Colonic mucosa (tissue), 4 donors: ENCODE measurements around the gene SEC24B. TPM values are rescaled to one million over a fixed set of nuclear protein-coding genes. Genes with fewer than 3 reads are reported as not detected.
"Not testable (repeated sequence)": the region's sequence is repeated elsewhere in the genome, so short reads cannot be mapped to it uniquely, and the experiment has no call there.

Source experiments
- DNase-seq: peaks from one replicate; pipeline ENCODE4 v3.0.0-alpha.2; 2020
- H3K27ac ChIP-seq: fragments of 200-600 bp; one replicate; pipeline ENCODE4 v1.8.0; 2021
- H3K27me3 ChIP-seq: fragments of 200-600 bp; one replicate; pipeline ENCODE4 v1.8.0; 2021
- H3K36me3 ChIP-seq: fragments of 200-600 bp; one replicate; pipeline ENCODE4 v1.8.0; 2021
- H3K4me1 ChIP-seq: fragments of 200-600 bp; one replicate; pipeline ENCODE4 v1.8.0; 2021; ENCODE audit warnings: mild to moderate bottlenecking
- H3K4me3 ChIP-seq: fragments of 200-600 bp; one replicate; pipeline ENCODE4 v1.8.0; 2021
- H3K9ac ChIP-seq, 2 donors: one replicate each; pipeline ENCODE4 v1.7.0; 2013; ENCODE audit warnings: control low read depth in 2 of 2, low read depth in 2 of 2, low read length in 2 of 2
- H3K9me3 ChIP-seq: fragments of 200-600 bp; one replicate; pipeline ENCODE4 v1.8.0; 2021
- intact Hi-C: fragments of 100-400 bp; cut with DNase I; formaldehyde crosslinking; loops from one replicate; pipeline ENCODE4 v1.14.1; 2022
- total RNA-seq, 2 donors: library from RNA; stranded (reverse); fragmentation: NEBNext Ultra II Directional in 1 of 2; extraction: Animal tissue kit (Norgen Biotek cat#: 25700) in 1 of 2; gene quantifications; one replicate each; pipeline ENCODE4 v1.2.1, GENCODE V29; 2021
- TF ChIP-seq, protein P1 (sequence below): fragments of 200-600 bp; IDR thresholded peaks from one replicate; pipeline ENCODE4 v1.8.0; 2022; ENCODE audit warnings: antibody characterized with exemption, mild to moderate bottlenecking
- donor health status: healthy.
- donor health status: DM: no; HTN: no; CAD: no.
- donor health status: DM: no; HTN: no; CAD: no.

SEC24B gene
- total RNA-seq, 2 donors from 2014 or later, result 26.5 to 39.5 TPM

DNA sequence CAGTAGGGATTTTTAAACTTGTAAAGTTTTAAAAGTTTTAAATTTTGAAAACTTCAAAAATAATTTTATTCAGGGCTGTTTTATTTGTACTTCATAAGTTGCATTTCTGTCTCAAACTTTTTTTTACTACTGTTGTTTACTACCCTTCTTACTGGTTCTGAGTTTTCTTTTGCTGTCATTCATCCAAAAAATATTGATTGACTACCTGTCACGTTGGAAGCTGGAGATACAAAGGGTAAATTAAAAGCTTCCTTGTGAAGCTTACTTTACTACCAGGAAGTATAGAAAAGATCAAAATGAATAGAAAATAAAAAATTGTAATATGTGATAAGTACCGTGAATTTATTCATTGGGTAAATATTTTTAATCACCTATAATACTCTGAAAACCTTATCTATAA, 77.1 kb downstream of the SEC24B start:
- DNase-seq, result no peak
- H3K27ac ChIP-seq, result no peak overlapping the region
- H3K9me3 ChIP-seq, result no peaks in the 10 kb centered on the region
- intact Hi-C loops, result no loop called here
- no peak overlapping the region for H3K4me3 ChIP-seq
- no peak overlapping the region for H3K9ac ChIP-seq
- no peaks in the 10 kb centered on the region for H3K27me3 ChIP-seq
- H3K4me1 ChIP-seq, result no peaks in the 10 kb centered on the region
- H3K36me3 ChIP-seq, result no peaks in the 10 kb centered on the region
- TF ChIP-seq, protein P1, sequence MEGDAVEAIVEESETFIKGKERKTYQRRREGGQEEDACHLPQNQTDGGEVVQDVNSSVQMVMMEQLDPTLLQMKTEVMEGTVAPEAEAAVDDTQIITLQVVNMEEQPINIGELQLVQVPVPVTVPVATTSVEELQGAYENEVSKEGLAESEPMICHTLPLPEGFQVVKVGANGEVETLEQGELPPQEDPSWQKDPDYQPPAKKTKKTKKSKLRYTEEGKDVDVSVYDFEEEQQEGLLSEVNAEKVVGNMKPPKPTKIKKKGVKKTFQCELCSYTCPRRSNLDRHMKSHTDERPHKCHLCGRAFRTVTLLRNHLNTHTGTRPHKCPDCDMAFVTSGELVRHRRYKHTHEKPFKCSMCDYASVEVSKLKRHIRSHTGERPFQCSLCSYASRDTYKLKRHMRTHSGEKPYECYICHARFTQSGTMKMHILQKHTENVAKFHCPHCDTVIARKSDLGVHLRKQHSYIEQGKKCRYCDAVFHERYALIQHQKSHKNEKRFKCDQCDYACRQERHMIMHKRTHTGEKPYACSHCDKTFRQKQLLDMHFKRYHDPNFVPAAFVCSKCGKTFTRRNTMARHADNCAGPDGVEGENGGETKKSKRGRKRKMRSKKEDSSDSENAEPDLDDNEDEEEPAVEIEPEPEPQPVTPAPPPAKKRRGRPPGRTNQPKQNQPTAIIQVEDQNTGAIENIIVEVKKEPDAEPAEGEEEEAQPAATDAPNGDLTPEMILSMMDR, result no peak

DNA sequence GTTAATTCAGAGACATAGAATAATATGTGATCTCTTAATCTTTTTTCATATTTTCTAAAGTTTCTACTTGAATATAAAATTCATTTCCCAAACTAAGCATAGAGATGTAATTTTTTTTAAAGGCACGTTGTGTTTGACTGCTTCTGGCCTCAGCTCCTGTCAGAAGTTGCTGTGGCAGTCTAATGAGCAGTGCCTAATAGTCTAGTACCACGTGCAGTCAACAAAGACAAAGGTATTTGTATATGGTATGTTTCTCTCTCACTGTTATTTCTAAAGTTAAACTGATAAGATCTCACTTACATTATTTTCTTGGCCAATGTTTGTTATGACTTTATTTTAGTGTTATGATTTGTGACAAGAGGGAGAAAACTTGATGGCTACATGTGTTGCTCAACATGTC, 77.8 kb downstream of the SEC24B start:
- TF ChIP-seq, protein P1, result no peak
- DNase-seq, result no peak
- no peak overlapping the region for H3K9ac ChIP-seq
- no peaks in the 10 kb centered on the region for H3K36me3 ChIP-seq
- no peaks in the 10 kb centered on the region for H3K4me1 ChIP-seq
- H3K9me3 ChIP-seq, result no peaks in the 10 kb centered on the region
- no peak overlapping the region for H3K27ac ChIP-seq
- H3K27me3 ChIP-seq, result no peaks in the 10 kb centered on the region
- intact Hi-C loops, result no loop called here
- H3K4me3 ChIP-seq, result no peak overlapping the region

DNA sequence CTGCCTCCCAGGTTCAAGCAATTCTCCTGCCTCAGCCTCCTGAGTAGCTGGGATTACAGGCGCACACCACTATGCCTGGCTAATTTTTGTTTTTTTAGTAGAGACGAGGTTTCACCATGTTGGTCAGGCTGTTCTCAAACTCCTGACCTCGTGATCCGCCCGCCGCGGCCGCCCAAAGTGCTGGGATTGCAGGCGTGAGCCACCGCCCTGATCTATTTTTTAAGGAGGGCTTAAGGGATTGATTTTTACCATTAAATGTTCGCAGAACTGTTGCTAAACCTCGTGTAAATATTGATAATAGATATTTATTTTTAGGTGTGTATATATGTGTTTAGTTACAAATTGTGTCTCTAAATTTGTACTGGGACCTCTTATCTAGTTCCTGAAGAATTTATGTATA, 79.8 kb downstream of the SEC24B start:
- H3K9ac ChIP-seq, H3K4me3 ChIP-seq, H3K27ac ChIP-seq, H3K9me3 ChIP-seq, H3K36me3 ChIP-seq, H3K4me1 ChIP-seq, intact Hi-C loops, DNase-seq, H3K27me3 ChIP-seq: not testable (repeated sequence)

DNA sequence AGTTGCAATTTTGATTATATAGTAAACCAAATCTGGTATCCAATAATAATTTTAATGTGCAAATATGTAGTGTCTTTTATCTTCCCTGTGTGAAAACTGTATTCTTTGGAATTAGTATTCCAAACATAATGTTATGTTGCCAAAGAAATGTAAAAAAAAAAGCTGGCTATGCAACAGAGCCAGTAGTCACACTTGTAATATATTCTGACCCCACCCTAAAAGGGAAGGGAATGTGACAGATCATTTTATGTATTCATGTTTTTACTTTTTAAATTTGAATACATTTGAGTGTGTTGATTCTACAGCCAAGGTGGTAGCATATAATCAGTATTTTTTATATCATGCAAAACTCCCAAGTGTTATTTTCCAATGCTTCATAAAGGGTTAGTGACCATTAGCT, 98.6 kb downstream of the SEC24B start:
- Histone ChIP-seq H3K4me1 (no peaks in the 10 kb centered on the region), H3K27ac (no peak overlapping the region), H3K9ac (no peak overlapping the region), H3K36me3 (peaks cover 13% of the 10 kb centered on the region), H3K27me3 (no peaks in the 10 kb centered on the region), H3K9me3 (no peaks in the 10 kb centered on the region), H3K4me3 (no peak overlapping the region)
- intact Hi-C loops, result no loop called here
- no peak for DNase-seq
- TF ChIP-seq, protein P1, result no peak

DNA sequence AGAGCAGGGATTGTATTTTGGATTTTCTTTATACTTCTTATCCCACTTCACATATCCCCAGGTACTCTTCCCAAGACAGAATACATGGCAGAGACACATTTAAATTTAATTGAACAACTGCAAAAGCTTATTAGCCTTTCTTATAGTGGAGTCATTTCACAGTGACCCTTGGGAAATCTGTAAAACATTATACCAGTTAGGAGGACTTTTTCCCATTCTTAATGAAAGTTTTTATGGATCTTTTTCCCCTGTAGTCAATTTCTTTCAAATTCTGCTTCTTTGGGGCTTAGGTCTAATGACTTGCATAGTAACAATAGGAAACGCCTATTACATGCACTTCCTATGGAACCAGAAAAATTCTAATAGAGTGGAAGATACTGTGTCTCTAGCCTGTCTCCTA, 111.8 kb downstream of the SEC24B start:
- H3K36me3 ChIP-seq, result no peaks in the 10 kb centered on the region
- TF ChIP-seq, protein P1, result no peak
- no peak overlapping the region for H3K4me3 ChIP-seq
- H3K27me3 ChIP-seq, result no peaks in the 10 kb centered on the region
- H3K9ac ChIP-seq, result no peak overlapping the region
- intact Hi-C loops, result no loop called here
- H3K9me3 ChIP-seq, result no peaks in the 10 kb centered on the region
- DNase-seq, result no peak
- no peak overlapping the region for H3K27ac ChIP-seq
- no peaks in the 10 kb centered on the region for H3K4me1 ChIP-seq

DNA sequence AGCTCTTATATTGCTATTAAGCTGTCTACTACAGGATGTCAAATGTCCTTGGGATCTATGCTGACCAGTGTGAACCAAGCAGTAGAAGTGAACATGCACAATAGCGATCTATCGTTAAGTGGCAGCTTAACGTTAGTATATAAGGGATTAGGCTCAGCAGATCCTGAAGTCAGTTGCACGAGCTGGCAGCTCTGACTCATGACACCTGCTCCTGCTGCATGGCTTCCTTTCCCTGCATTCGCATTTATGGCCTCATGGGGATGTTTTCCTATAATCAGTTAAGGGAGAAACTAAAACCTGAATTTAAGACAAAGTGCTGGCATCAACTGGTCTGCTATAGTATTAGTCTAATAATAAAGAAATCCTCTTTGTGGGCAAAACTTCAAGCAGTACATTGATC, 113.8 kb downstream of the SEC24B start:
- intact Hi-C loops, result no loop called here
- H3K4me3 ChIP-seq, result no peak overlapping the region
- H3K27me3 ChIP-seq, result no peaks in the 10 kb centered on the region
- H3K9me3 ChIP-seq, result no peaks in the 10 kb centered on the region
- no peaks in the 10 kb centered on the region for H3K36me3 ChIP-seq
- H3K9ac ChIP-seq, result no peak overlapping the region
- no peak for DNase-seq
- H3K4me1 ChIP-seq, result no peaks in the 10 kb centered on the region
- TF ChIP-seq, protein P1, result no peak
- no peak overlapping the region for H3K27ac ChIP-seq
